HG02840 (cell line): Measurements from ENCODE around the gene FGF18.

Source experiments
- ATAC-seq: cut with Tn5 transposase; IDR thresholded peaks from one replicate; pipeline ENCODE4 v1.9.1; 2021; ENCODE audit warnings: mild to moderate bottlenecking, moderate library complexity, moderate number of reproducible peaks; ENCODE audit not compliant: unreplicated experiment, low FRiP score

Gene FGF18

GRCh38 chr5:171421331-171422262 lies 2.1 kb downstream of the FGF18 start:
- no peak for ATAC-seq

DNA sequence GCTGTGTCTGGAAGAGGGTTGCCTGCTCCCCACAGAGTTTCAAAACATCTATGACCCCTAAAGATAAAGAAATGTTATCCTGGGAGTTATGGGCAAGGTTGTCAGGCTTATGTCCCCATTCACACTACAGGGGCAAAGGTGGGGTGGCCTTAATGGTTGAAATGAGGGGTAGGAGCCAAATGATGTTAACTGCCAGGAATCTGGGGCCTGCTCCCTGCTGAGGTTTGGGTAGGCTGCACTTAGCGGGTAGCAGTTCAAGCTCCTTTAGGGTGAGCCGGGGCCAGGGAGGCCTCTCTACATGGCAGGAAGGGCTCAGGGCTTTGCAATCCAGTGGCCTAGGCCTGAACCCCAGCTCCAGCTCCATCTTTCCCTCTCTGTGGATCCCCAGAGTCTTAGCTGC lies 3.0 kb downstream of the FGF18 start:
- no peak for ATAC-seq

DNA sequence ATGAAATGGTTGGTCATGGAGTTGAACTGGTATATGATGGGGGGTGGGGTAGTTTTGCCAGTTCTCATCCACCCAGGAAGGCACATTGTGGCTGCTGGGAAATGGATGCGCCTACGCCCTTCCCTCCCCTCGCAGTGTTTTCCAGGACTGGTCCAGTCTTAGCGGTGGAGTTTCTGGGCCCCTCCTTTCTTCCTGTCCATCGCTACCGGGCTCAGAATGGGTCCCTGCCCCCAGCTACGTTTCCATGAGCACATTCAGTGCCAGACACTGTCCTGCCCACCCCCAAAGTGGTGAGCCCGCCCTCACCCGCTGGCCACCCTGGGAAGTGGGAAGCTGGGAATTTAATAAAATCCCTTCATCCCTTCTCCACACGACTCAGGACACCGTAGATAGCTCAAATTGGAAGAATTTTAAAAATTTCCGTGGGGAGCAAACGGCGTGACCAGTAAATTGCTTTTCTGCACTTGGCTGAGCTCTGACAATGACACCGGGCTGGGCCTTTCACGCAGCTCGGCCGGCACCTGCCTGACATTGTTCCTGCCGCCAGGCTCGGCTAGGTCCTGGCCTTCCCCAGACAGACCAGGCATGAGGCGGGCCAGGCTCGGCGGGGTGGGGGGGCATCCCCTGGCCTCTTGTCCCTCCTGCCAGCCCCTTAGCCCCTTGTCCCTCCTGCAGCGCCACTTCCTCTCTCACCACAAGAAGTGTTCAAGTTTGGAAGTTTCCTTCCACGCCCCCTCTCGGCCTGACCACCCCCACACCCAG lies 3.6 kb downstream of the FGF18 start:
- ATAC-seq: no peak

- no peak for ATAC-seq
Observed at GRCh38 chr5:171424726-171425125, 5.3 kb downstream of the FGF18 start.

DNA sequence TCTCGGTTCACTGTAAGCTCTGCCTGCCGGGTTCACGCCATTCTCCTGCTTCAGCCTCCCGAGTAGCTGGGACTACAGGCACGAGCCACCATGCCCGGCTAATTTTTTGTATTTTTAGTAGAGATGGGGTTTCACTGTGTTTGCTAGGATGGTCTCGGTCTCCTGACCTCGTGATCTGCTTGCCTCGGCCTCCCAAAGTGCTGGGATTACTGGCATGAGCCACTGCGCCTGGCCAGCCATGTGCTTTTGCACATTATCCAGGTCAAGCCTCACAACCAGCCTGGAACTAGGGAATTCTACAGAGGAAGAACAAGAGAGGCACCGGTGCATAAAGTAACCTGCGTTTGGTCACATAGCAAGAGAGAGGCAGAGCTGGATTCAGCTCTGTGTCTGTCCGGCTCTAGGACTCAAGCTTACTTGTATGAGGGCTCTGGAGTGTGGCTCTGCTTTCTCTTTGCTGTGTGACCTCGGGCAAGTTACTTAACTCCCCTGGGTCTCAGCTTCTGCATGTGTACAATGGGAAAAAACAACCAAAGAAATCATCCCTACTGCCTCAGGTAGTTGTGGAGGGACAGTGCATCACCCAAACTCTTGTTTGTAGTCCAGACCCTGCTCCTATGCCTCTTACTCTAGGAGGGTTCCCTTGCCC lies 6.3 kb downstream of the FGF18 start:
- no peak for ATAC-seq

GRCh38 chr5:171426266-171426665 lies 6.8 kb downstream of the FGF18 start:
- no peak for ATAC-seq

GRCh38 chr5:171426680-171427079 lies 7.2 kb downstream of the FGF18 start:
- ATAC-seq: no peak

DNA sequence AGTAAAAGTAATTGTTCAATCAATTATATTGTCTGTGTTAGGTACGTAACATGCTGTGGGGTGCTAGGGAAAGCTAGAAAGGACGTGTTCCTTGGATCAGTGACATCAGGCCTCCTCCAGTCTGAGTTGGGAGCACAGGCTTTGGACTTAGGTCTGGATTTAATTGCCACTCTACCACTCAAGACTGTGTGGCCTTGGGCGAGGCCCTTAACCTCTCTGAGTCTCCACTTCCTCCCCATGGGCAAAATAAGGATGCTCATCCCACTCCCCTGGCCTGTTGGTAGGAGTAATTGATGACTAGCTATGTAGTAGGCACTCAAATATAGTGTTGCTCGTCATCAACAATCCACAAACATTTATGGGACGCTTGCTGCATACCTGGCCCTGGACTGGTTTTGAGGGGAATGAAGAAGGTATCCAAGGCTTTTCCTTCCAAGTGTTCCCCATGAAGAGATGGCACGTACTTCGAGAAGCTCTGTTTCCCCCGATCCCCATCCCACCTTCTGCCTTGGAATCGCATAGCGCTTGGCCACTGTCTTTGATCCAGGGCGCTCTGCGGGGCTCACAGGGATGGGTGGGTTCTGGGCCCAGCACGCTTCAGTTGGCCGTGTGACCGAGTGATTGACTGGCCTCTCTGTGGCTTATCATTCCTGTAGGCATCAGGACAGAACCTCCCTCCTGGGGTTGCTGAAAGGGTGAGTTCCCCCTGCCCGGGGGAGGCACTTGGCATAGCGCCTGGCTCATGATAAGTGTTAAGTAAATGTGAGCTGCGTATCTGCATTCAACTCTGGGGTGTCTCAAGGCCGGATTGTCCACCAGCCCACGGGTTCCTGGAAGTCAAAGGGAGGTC lies 8.1 kb downstream of the FGF18 start:
- ATAC-seq: no peak

DNA sequence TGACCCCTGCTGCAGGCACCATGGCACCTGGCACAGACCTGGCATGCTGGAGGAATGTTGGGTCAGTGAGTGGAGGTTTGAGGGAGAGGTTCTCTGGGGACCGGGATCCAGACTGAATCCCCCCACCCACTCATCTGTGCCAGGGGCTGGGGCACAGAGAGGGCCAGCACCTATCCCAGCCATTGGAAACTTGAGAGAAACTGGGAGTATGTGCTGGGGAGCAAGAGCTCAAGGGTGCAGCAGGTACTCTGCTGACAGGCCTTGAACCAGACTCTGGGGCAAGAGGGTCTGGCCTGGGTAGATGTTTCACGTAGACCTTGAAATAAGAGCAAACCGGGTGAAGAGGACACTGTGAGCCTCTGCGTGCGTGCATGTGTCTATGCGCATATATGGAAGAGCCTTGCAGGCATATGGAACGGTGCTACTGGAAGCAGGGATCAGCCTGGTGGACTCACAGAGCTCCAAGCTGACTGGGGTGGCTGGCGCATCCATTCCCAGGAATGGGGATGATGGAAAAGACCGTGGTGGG lies 8.8 kb downstream of the FGF18 start:
- no peak for ATAC-seq

DNA sequence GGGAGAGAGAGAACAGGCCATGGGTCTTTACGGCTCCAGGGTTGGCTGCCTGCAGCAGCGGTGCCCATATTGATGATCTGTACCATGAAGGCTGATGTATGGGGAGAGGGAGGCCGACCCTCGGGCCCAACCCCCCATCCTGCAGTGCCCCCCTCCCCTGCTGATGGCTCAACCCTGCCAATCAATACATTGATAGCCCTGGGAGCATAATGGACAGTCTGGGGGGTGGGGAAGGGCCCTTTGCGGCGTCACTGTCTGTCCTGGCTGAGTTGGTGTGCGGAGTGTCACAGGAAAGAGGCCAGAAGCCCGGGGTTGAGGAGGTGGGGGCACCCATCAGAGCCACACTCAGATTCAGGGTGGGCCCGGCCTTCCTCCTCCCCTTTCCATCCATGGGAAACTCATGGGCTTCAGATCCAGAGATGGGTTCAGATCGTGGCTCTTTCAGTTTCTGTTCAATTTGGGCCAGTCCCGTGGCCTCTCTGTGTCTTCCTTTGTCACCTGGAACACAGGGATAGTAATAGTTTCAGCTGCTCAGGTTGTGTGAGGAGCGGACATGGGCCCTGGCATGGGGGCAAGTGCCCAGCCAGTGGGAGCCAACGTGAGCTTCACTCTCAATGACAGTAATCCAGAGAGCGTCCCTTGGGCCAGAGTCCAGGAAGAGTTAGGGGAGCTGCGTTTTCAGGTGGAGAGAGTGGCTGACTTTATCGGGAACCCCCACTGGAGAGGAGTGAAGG lies 9.5 kb downstream of the FGF18 start:
- no peak for ATAC-seq

GRCh38 chr5:171429543-171429910 lies 10.1 kb downstream of the FGF18 start:
- no peak for ATAC-seq

DNA sequence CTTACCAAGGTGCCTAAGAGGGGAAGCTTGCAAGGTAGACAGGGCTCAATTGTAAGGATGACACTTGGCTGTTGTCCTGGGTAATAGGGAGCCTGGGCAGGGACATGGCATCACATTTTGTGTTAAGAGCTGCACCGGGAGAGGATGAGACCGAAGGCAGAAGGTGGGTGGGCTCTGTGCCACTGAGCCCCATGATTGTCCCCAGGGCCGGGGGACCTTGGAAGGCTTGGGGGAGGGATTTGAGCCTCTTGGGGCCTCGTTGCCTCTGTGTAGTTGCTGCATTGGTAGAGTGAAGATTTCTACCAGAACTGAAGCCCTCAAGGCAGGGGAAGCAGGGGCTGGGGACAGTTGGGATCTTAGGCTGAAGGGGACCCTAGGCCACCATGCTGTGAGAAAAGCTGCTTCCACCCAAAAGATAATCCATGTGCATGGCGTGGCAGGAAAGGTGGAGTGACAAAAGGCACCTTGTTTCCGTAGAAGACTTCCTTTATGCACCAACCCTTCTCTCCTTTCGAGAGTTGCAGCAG lies 11.9 kb downstream of the FGF18 start:
- no peak for ATAC-seq

DNA sequence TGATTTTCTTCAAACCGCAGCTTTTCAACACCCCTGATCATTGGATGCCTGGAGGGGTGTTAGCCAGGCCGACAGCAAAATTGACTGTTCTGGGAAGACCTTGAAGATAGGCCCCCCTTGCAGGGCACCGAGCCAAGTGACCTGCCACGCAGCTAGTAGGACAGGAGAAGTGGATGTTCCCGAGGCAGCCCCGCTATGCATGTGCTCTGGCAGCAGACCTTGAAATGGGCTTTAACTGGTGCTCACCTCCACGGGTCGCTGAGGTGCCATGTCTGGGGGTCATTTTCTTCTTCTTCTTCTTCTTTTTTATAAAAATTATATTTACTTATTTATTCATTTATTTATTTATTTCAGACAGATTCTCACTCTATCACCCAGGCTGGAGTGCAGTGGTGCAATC lies 12.6 kb downstream of the FGF18 start:
- no peak for ATAC-seq

GRCh38 chr5:171432583-171433351 lies 13.3 kb downstream of the FGF18 start:
- no peak for ATAC-seq

GRCh38 chr5:171433352-171433698 lies 13.9 kb downstream of the FGF18 start:
- no peak for ATAC-seq

GRCh38 chr5:171433982-171434676 lies 14.7 kb downstream of the FGF18 start:
- no peak for ATAC-seq

DNA sequence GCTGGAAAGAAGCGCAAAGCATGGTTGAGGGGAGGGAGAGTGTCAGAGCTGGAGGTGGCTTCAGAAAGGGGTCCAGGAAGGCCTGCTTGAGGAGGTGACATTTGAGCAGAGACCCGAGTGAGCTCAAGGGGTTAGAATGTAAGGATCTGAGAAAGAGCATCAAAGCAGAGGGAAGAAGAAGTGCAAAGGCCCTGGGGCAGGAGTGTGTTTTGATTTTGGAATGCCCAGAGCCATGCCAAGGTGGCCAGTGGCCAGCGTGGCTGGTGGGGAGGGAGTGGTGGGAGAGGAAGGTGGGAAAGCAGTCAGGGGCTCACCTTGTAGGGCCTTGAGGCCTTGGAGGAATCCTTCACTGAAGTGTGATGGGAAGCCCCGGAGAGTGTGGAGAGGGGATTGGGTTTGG lies 15.4 kb downstream of the FGF18 start:
- ATAC-seq: no peak

GRCh38 chr5:171435908-171436307 lies 16.5 kb downstream of the FGF18 start:
- no peak for ATAC-seq
